Measurements from ENCODE around the gene C19orf44. TPM values are rescaled to one million over a fixed set of nuclear protein-coding genes. Genes with fewer than 3 reads are reported as not detected.

The C19orf44 gene
- total RNA-seq, 4 donors from 2014 or later: 2.7 to 7.4 (median 6.5) TPM

DNA sequence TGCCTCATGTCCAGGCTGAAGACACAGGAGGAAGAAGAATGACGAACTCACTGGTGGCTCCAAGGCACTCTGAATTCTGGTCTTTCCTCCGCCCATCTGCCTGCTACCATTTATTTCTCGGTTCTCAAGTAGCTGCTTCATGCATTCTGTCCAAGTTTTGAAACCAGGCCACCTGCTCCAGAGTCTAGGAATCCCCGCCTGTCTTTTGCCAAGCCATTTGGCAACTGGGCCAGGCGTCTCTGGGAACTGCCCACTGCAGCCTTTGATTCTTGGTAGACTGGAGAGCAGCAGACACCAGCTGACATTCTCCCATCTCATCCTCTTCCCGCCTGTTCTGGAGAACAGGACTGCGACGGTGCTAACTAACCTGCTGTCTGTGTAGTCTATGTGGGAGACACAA, 65.2 kb downstream of the C19orf44 start:
- Histone ChIP-seq H3K4me1 (no peaks in the 10 kb centered on the region), H3K27me3 (no peaks in the 10 kb centered on the region), H3K36me3 (peaks cover 83% of the 10 kb centered on the region), H3K27ac (no peak overlapping the region), H3K4me3 (no peak overlapping the region), H3K9me3 (no peaks in the 10 kb centered on the region)
- DNase-seq (ENCODE audit: low spot score in 2 of 2): no peak
- WGBS: 84% methylated on average over 6 of the region's 8 CpGs
- TF ChIP-seq POLR2AphosphoS5 (IDR thresholded peaks at IDR 0.05) (no peak), EP300 (IDR thresholded peaks at IDR 0.05) (no peak), POLR2A (IDR thresholded peaks at IDR 0.05) (no peak)
- TF ChIP-seq, protein P1, sequence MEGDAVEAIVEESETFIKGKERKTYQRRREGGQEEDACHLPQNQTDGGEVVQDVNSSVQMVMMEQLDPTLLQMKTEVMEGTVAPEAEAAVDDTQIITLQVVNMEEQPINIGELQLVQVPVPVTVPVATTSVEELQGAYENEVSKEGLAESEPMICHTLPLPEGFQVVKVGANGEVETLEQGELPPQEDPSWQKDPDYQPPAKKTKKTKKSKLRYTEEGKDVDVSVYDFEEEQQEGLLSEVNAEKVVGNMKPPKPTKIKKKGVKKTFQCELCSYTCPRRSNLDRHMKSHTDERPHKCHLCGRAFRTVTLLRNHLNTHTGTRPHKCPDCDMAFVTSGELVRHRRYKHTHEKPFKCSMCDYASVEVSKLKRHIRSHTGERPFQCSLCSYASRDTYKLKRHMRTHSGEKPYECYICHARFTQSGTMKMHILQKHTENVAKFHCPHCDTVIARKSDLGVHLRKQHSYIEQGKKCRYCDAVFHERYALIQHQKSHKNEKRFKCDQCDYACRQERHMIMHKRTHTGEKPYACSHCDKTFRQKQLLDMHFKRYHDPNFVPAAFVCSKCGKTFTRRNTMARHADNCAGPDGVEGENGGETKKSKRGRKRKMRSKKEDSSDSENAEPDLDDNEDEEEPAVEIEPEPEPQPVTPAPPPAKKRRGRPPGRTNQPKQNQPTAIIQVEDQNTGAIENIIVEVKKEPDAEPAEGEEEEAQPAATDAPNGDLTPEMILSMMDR (IDR thresholded peaks at IDR 0.05): no peak

DNA sequence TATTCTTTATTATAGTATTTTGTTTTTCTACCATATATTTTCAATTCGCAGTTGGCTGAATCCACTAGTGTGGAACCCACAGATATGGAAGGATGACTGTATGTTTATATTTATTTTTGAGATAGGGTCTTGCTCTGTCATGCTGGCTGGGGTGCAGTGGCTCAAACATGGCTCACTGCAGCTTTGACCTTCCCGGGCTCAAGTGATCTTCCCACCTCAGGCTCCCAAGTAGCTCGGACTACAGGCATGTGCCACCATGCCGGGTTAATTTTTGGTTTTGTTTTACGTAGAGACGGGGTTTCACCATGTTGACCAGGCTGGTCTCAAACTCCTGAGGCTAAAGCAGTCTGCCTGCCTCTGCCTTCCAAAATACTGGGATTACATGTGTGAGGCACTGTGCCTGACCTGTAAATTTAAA, 66.4 kb downstream of the C19orf44 start:
- TF ChIP-seq EP300 (IDR thresholded peaks at IDR 0.05) (no peak), POLR2AphosphoS5 (IDR thresholded peaks at IDR 0.05) (no peak), POLR2A (IDR thresholded peaks at IDR 0.05) (no peak)
- TF ChIP-seq, protein P1 (IDR thresholded peaks at IDR 0.05): no peak
- no peaks in the 10 kb centered on the region for H3K4me1 ChIP-seq
- H3K27ac ChIP-seq: no peak overlapping the region
- H3K36me3 ChIP-seq: peaks cover 90% of the 10 kb centered on the region
- H3K9me3 ChIP-seq: no peaks in the 10 kb centered on the region
- H3K4me3 ChIP-seq: no peak overlapping the region
- H3K27me3 ChIP-seq: no peaks in the 10 kb centered on the region
- no peak for DNase-seq (ENCODE audit: low spot score in 2 of 2)
- 96% methylated on average over 6 of the region's 6 CpGs for WGBS

DNA sequence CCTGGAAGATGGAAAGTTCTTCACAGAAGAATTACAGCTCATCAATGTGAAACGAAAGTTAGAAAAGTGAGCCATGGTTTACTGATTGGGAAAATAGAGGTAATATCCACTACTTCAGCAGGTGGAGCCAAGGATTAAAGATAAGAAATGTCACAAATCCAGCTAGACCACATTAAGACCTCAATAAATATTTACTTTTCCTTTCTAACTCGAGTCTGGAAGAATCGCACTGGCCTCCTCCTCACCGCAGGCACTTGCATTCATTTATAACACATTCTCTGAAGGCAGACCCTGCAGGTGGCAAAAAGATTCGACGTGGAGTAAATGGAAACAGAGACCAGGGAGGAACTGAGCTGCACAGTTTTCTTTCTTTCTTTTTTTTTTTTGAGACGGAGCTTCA, 68.6 kb downstream of the C19orf44 start:
- DNase-seq (ENCODE audit: low spot score in 2 of 2): no peak
- H3K27me3 ChIP-seq: no peaks in the 10 kb centered on the region
- H3K4me3 ChIP-seq: no peak overlapping the region
- WGBS: 86% methylated on average over 7 of the region's 7 CpGs
- H3K36me3 ChIP-seq: peaks cover 90% of the 10 kb centered on the region
- H3K4me1 ChIP-seq: peaks cover 8% of the 10 kb centered on the region
- no peak overlapping the region for H3K27ac ChIP-seq
- H3K9me3 ChIP-seq: no peaks in the 10 kb centered on the region
- TF ChIP-seq EP300 (IDR thresholded peaks at IDR 0.05) (no peak), POLR2AphosphoS5 (IDR thresholded peaks at IDR 0.05) (no peak), POLR2A (IDR thresholded peaks at IDR 0.05) (no peak)
- TF ChIP-seq, protein P1 (IDR thresholded peaks at IDR 0.05): no peak

DNA sequence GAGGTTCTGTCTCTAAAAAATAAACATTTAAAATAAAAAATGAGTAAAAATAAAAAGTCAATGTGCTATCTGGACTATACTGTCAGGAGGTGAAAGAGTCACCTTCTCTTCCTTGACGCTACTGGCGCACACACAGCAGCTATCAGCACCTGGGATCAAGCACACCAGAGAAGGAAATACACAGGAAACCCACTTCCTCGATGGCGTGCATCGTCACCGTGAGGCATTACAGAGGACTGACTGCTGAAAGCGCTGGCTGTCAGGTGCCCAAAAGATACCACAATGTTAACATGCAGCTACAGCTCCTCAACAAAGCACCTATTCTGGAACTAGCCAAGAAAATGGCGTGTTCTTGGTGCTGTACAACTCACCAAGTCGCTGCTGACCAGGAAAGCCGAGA, 70.0 kb downstream of the C19orf44 start:
- Histone ChIP-seq H3K36me3 (peaks cover 78% of the 10 kb centered on the region), H3K4me1 (peaks cover 21% of the 10 kb centered on the region), H3K4me3 (no peak overlapping the region), H3K27me3 (no peaks in the 10 kb centered on the region), H3K9me3 (no peaks in the 10 kb centered on the region), H3K27ac (no peak overlapping the region)
- TF ChIP-seq EP300 (IDR thresholded peaks at IDR 0.05): no peak
- no peak for TF ChIP-seq POLR2A (IDR thresholded peaks at IDR 0.05)
- TF ChIP-seq, protein P1 (IDR thresholded peaks at IDR 0.05): no peak
- TF ChIP-seq POLR2AphosphoS5 (IDR thresholded peaks at IDR 0.05): no peak
- no peak for DNase-seq (ENCODE audit: low spot score in 2 of 2)
- WGBS: 63% methylated on average over 10 of the region's 10 CpGs

DNA sequence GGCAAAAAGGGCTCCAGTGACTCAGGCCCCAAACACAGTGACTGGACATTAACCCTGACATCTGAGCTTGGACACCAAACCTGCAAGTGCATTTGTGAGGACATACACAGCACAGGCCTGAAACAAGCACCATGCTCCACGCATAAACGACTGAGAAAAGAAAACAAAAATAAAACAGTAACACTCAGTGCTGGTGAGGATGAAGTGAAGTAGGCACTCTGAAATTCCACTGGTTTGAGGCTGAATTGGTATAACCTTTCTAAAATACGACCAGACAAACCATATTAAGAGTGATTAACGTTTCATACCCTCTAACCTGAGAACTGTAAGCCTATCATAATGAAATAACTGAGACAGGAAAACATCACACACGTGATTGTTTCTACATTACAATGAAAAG, 70.5 kb downstream of the C19orf44 start:
- no peak for DNase-seq (ENCODE audit: low spot score in 2 of 2)
- H3K9me3 ChIP-seq: no peaks in the 10 kb centered on the region
- 93% methylated on average over 5 of the region's 5 CpGs for WGBS
- peaks cover 73% of the 10 kb centered on the region for H3K36me3 ChIP-seq
- no peak overlapping the region for H3K4me3 ChIP-seq
- peaks cover 26% of the 10 kb centered on the region for H3K4me1 ChIP-seq
- no peak for TF ChIP-seq EP300 (IDR thresholded peaks at IDR 0.05)
- no peak for TF ChIP-seq POLR2AphosphoS5 (IDR thresholded peaks at IDR 0.05)
- no peak for TF ChIP-seq POLR2A (IDR thresholded peaks at IDR 0.05)
- TF ChIP-seq, protein P1 (IDR thresholded peaks at IDR 0.05): no peak
- H3K27me3 ChIP-seq: no peaks in the 10 kb centered on the region
- no peak overlapping the region for H3K27ac ChIP-seq

All from suprapubic skin (tissue), 4 donors.